Neural progenitor cell (in vitro differentiated cells): Measurements from ENCODE around the gene C14orf132.

Experiments
- EZH2 ChIP-seq: fragments of 200-600 bp; sonication (generic); IDR thresholded peaks from 2 replicates; pipeline ENCODE4 v1.6.1; 2017; ENCODE audit warnings: antibody characterized with exemption, mild to moderate bottlenecking, moderate library complexity
- EZH2phosphoT487 ChIP-seq: fragments of 200-600 bp; sonication (generic); IDR thresholded peaks from 2 replicates; pipeline ENCODE4 v1.6.1; 2017; ENCODE audit warnings: antibody characterized with exemption
- TF ChIP-seq, protein P1 (sequence below): fragments of 200-600 bp; sonication (generic); IDR thresholded peaks from 2 replicates; pipeline ENCODE4 v1.5.1; 2017; ENCODE audit warnings: antibody characterized with exemption, mild to moderate bottlenecking

GRCh38 chr14:96104469-96105057 is 65.4 kb downstream of the C14orf132 start:
- TF ChIP-seq, protein P1, sequence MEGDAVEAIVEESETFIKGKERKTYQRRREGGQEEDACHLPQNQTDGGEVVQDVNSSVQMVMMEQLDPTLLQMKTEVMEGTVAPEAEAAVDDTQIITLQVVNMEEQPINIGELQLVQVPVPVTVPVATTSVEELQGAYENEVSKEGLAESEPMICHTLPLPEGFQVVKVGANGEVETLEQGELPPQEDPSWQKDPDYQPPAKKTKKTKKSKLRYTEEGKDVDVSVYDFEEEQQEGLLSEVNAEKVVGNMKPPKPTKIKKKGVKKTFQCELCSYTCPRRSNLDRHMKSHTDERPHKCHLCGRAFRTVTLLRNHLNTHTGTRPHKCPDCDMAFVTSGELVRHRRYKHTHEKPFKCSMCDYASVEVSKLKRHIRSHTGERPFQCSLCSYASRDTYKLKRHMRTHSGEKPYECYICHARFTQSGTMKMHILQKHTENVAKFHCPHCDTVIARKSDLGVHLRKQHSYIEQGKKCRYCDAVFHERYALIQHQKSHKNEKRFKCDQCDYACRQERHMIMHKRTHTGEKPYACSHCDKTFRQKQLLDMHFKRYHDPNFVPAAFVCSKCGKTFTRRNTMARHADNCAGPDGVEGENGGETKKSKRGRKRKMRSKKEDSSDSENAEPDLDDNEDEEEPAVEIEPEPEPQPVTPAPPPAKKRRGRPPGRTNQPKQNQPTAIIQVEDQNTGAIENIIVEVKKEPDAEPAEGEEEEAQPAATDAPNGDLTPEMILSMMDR, result no peak
- no peak for TF ChIP-seq EZH2phosphoT487
- TF ChIP-seq EZH2, result no peak
